ENCODE results near the gene PPP1R12C.
"Not testable (repeated sequence)": the region's sequence is repeated elsewhere in the genome, so short reads cannot be mapped to it uniquely, and the experiment has no call there.

The PPP1R12C gene

DNA sequence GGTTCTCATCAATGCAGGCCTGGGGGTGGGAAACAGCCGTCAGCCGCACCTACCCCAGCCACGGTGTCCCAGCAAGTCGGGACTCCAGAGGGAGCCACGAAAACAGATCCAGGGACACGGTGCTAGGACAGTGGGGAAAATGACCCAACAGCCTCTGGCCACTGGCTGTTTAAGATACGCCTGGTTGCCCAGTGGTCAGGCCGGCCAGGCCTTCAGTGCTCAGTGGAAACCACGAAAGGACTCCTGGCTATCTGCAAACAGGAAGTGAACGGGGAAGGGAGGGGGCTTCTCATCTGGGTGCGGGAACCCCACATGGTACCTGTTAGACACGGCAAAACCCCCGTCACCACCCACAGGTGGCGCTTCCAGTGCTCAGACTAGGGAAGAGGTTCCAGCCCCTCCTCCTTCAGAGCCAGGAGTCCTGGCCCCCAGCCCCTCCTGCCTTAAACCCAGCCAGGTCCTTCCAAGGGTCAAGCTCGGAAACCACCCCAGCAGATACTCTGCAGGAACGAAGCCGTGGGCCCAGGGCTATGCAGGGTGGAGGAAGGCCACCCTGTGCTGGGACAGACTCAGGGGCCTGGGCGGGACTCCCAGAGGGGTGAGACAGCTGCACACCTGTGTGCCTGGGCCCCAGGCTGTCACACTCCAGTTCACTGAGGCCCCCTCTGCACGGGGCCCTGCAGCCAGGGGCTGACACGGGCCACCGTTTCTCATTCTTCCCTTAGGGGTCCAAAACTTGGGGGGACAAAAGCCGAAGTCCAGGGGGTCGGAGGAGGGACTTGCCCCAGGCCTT, 4.5 kb downstream of the PPP1R12C start:
- peaks cover 3% of the 10 kb centered on the region for H3K27me3 Mint-ChIP-seq (ENCODE audit: low read depth, poor library complexity)
- H3K36me3 Mint-ChIP-seq (ENCODE audit: low read depth), result peaks cover 13% of the 10 kb centered on the region
- TF ChIP-seq, protein P1, sequence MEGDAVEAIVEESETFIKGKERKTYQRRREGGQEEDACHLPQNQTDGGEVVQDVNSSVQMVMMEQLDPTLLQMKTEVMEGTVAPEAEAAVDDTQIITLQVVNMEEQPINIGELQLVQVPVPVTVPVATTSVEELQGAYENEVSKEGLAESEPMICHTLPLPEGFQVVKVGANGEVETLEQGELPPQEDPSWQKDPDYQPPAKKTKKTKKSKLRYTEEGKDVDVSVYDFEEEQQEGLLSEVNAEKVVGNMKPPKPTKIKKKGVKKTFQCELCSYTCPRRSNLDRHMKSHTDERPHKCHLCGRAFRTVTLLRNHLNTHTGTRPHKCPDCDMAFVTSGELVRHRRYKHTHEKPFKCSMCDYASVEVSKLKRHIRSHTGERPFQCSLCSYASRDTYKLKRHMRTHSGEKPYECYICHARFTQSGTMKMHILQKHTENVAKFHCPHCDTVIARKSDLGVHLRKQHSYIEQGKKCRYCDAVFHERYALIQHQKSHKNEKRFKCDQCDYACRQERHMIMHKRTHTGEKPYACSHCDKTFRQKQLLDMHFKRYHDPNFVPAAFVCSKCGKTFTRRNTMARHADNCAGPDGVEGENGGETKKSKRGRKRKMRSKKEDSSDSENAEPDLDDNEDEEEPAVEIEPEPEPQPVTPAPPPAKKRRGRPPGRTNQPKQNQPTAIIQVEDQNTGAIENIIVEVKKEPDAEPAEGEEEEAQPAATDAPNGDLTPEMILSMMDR (IDR thresholded peaks at IDR 0.05), result no peak
- peak overlapping the region; percentile 97 for H3K27ac Mint-ChIP-seq
- no peak overlapping the region for H3K4me3 Mint-ChIP-seq
- no peak for DNase-seq
- H3K9me3 Mint-ChIP-seq, result no peaks in the 10 kb centered on the region
- peaks cover 57% of the 10 kb centered on the region for H3K4me1 Mint-ChIP-seq

GRCh38 chr19:55112246-55112776, 5.1 kb downstream of the PPP1R12C start:
- H3K27ac Mint-ChIP-seq, result no peak overlapping the region
- peaks cover 52% of the 10 kb centered on the region for H3K4me1 Mint-ChIP-seq
- peaks cover 13% of the 10 kb centered on the region for H3K36me3 Mint-ChIP-seq (ENCODE audit: low read depth)
- TF ChIP-seq, protein P1 (IDR thresholded peaks at IDR 0.05), result no peak
- H3K9me3 Mint-ChIP-seq, result no peaks in the 10 kb centered on the region
- DNase-seq, result no peak
- H3K27me3 Mint-ChIP-seq (ENCODE audit: low read depth, poor library complexity), result peaks cover 3% of the 10 kb centered on the region
- H3K4me3 Mint-ChIP-seq, result no peak overlapping the region

DNA sequence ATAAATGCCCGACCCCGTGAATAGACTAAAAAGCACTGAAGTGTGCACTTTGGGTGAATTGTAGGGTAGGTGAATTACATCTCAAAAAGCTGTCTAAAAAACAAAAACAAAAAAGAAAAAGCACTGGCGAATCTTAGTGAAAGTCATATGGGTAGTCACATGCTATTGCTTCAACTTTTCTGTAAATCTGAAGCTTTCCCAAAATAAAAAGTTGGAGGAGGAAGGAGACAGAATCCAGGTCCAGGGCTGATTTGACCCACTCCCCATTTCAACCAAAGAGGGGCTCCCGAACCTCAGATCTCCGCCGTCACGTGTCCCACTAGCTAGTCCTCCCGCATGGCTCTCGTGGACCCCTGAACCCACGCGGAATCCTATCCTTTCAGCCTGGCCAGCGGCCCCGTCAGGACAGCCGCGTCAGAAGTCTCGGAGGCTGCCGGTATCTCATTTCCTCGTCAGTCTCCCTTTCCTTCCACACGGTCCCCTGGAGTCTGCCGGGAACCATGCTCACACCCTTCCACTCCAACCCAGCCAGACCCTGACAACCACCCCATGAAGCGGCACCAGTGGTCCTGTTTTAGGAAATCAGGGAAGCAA, 6.1 kb downstream of the PPP1R12C start:
- DNase-seq, result no peak
- Mint-ChIP-seq H3K27ac (peak overlapping the region; percentile 81), H3K9me3 (no peaks in the 10 kb centered on the region), H3K36me3 (ENCODE audit: low read depth) (peaks cover 20% of the 10 kb centered on the region), H3K27me3 (ENCODE audit: low read depth, poor library complexity) (peaks cover 3% of the 10 kb centered on the region), H3K4me3 (no peak overlapping the region), H3K4me1 (peaks cover 47% of the 10 kb centered on the region)
- TF ChIP-seq, protein P1 (IDR thresholded peaks at IDR 0.05), result no peak

DNA sequence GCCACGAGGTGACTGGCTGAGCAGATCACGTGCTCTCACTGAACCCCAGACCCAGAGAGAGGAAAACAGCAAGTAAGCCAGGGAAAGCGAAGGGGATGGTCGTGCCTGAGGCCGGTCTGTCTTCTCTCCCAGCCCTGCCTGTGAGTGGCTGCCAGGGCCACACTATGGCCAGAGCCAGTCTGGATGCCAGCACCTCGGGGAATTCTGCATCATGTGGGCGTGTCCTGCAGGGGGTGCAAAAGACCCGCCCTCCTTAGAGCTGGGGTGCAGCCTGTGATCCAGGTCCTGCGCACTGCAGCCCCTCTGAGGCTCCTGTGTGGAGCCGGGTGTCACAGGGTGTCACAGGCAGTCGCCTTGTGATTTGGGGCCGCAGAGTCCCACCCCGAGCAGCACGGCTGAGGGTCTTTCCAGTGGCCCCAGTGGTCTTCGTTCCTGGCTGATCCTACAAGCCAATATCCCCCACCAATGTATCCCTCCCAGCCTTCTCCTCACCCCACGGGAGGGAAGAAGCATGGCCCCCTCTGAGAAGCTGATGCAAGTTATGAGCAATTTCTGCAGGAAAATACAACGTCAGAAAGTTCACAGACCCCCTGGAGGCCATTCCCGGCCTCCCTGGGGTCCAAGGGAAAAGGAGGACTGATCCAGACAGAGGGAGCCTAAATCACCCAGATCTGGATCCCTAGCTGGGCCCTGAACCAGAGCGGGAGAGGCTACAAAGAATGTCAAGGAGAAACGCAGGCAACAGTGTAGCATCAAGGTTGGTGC, 7.7 kb downstream of the PPP1R12C start:
- no peak for DNase-seq
- TF ChIP-seq, protein P1 (IDR thresholded peaks at IDR 0.05), result no peak
- Mint-ChIP-seq H3K36me3 (ENCODE audit: low read depth) (peaks cover 32% of the 10 kb centered on the region), H3K27ac (peak overlapping the region; percentile 92), H3K9me3 (no peaks in the 10 kb centered on the region), H3K4me1 (peaks cover 31% of the 10 kb centered on the region), H3K4me3 (no peak overlapping the region), H3K27me3 (ENCODE audit: low read depth, poor library complexity) (no peaks in the 10 kb centered on the region)

GRCh38 chr19:55107252-55107651, 10.2 kb downstream of the PPP1R12C start:
- not testable (repeated sequence) for DNase-seq; H3K27me3 Mint-ChIP-seq (ENCODE audit: low read depth, poor library complexity); H3K4me3 Mint-ChIP-seq; H3K27ac Mint-ChIP-seq
- Mint-ChIP-seq H3K9me3 (peaks cover 14% of the 10 kb centered on the region), H3K4me1 (peaks cover 11% of the 10 kb centered on the region), H3K36me3 (ENCODE audit: low read depth) (peaks cover 47% of the 10 kb centered on the region)

DNA sequence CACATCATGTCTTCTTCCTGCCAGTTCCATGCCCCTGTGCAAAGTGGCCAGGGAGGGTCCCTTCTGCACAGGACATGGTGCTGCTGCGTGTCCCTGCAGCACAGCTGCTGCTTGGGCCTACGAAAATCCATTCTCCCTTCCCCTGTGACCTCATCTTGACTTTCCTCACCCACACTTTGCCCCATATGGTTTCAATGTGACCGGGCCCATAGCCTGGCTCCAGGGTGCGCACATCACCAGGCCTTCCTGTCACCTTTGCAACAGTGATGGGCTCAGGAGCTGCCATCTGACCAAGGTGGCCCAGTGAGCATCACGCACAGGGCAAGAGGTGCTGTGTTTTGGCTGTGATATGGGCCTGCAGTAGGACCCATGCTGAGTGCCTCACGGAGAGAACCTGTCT, 10.8 kb downstream of the PPP1R12C start:
- Mint-ChIP-seq H3K9me3 (peaks cover 19% of the 10 kb centered on the region), H3K27ac (no peak overlapping the region), H3K4me1 (peaks cover 9% of the 10 kb centered on the region), H3K27me3 (ENCODE audit: low read depth, poor library complexity) (no peaks in the 10 kb centered on the region), H3K4me3 (no peak overlapping the region), H3K36me3 (ENCODE audit: low read depth) (peaks cover 54% of the 10 kb centered on the region)
- DNase-seq, result no peak
- TF ChIP-seq, protein P1 (IDR thresholded peaks at IDR 0.05), result no peak
